RWPE2 (cell line): ENCODE results near the gene HIVEP2.
A peak's percentile ranks its signal among the peaks of the same experiment; 100 is the strongest.

ENCODE experiments used
- ATAC-seq: fragments of 200-7000 bp; cut with Tn5 transposase; 3 replicates; pipeline ENCODE4 v1.9.1; 2021; ENCODE audit warnings: low read depth
- DNase-seq: peaks from one replicate; pipeline ENCODE4 v3.0.0-alpha.2; 2020; ENCODE audit warnings: low spot score
- H3K27ac ChIP-seq: fragments of 450-650 bp; 2 replicates; pipeline ENCODE4 v1.5.1; 2017; ENCODE audit warnings: mild to moderate bottlenecking; ENCODE audit not compliant: poor library complexity, severe bottlenecking
- H3K27me3 ChIP-seq: fragments of 250-450 bp; sonication (Bioruptor Pico); 2 replicates; pipeline ENCODE4 v1.5.1; 2021; ENCODE audit warnings: mild to moderate bottlenecking, moderate library complexity; ENCODE audit not compliant: insufficient read depth, poor library complexity, severe bottlenecking
- H3K36me3 ChIP-seq: fragments of 250-450 bp; sonication (Bioruptor Pico); 2 replicates; pipeline ENCODE4 v1.5.1; 2020; ENCODE audit warnings: low read depth, mild to moderate bottlenecking, moderate library complexity
- H3K4me1 ChIP-seq: fragments of 250-450 bp; sonication (Bioruptor Pico); 2 replicates; pipeline ENCODE4 v1.5.1; 2021; ENCODE audit warnings: mild to moderate bottlenecking, moderate library complexity; ENCODE audit not compliant: insufficient read depth, poor library complexity, severe bottlenecking
- H3K4me3 ChIP-seq: fragments of 250-450 bp; sonication (Bioruptor Pico); 2 replicates; pipeline ENCODE4 v1.5.1; 2021; ENCODE audit warnings: mild to moderate bottlenecking, moderate library complexity; ENCODE audit not compliant: severe bottlenecking
- H3K9me3 ChIP-seq: fragments of 250-450 bp; sonication (Bioruptor Pico); 2 replicates; pipeline ENCODE4 v1.5.1; 2021; ENCODE audit warnings: mild to moderate bottlenecking, moderate library complexity; ENCODE audit not compliant: severe bottlenecking
- CTCF ChIP-seq: fragments of 450-650 bp; IDR thresholded peaks from one replicate; pipeline ENCODE4 v1.5.1; 2017; ENCODE audit warnings: mild to moderate bottlenecking, moderate library complexity; ENCODE audit not compliant: poor library complexity, severe bottlenecking

The HIVEP2 gene

DNA sequence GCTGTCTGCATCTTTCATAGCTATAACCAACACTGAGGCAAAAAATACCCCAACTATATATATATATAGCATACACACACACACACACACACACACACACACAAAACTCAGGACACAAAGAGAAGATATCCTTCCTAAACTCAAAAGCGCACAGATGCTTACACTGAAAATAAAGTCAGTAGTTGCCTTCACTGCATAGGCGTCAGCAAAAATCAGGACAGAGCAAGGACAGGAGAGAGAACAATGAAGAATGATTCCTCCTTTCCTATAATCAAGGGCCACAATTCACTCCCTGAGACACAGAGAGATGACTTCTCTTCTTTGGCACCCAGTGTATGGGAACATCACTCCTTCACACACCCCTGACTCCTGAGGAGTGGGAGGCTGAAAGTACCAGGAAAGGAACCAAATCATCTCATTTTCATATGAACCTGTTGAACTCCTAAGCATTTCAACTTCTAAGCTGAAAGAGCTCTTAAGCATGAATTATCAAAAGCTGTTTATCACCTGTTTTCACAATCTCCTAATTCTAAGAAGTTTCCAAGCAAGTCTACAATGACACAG is 141.4 kb downstream of the HIVEP2 start:
- Histone ChIP-seq H3K4me3 (no peak overlapping the region), H3K27me3 (no peaks in the 10 kb centered on the region), H3K9me3 (no peaks in the 10 kb centered on the region), H3K36me3 (peaks cover 4% of the 10 kb centered on the region; the same call in 1 of the 2 replicates), H3K27ac (no peak overlapping the region), H3K4me1 (peaks cover 20% of the 10 kb centered on the region)
- ATAC-seq (no peak), DNase-seq (no peak)
- TF ChIP-seq CTCF: no peak

DNA sequence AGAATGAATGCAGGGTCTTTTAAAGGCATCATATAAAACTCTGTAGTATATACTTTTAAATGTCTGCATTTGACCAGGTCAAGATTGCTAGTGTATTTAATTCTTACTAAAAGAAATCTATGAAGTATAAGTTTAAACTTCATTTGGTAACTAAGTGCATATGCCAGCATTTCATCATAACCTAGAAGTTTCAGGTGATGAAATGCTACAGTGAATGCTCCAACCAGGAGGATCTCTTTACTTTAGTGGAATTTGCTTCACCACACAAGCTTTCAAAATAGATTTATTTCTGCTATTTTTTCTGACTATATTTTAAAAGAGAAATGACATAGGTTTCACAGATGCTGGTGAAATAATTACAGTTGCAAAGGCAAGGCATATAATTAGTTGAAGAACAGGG is 141.9 kb downstream of the HIVEP2 start:
- ATAC-seq: no peak
- Histone ChIP-seq H3K4me3 (no peak overlapping the region), H3K27ac (peak overlapping the region; percentile 47), H3K9me3 (no peaks in the 10 kb centered on the region), H3K27me3 (no peaks in the 10 kb centered on the region), H3K4me1 (peaks cover 20% of the 10 kb centered on the region), H3K36me3 (peaks cover 4% of the 10 kb centered on the region; the same call in 1 of the 2 replicates)
- no peak for TF ChIP-seq CTCF
- DNase-seq: no peak

GRCh38 chr6:142802124-142802523 is 142.9 kb downstream of the HIVEP2 start:
- ATAC-seq: peak; percentile 100
- Histone ChIP-seq H3K27me3 (no peaks in the 10 kb centered on the region), H3K4me3 (no peak overlapping the region), H3K27ac (peak overlapping the region; percentile 47), H3K9me3 (no peaks in the 10 kb centered on the region), H3K36me3 (peaks cover 4% of the 10 kb centered on the region; the same call in 1 of the 2 replicates), H3K4me1 (peaks cover 20% of the 10 kb centered on the region)
- no peak for TF ChIP-seq CTCF
- peak; percentile 78 for DNase-seq

DNA sequence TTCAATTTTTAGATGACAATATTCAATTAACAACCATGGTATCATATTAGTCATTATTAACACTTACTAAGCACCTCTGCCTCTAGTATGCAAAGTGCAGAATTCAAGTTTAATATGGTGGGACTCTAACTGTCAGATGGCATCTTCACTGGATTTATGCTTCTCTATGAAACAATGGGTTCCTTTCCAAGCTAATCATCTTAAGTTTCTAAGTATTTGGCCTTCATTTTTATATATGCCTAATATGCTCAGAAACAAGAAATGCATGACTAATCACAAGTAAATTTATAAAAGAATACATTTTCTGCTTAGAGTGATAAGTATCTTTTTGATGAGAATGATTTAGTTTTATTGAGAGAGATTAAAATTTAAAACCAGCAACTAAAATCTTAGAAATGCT is 144.7 kb downstream of the HIVEP2 start:
- Histone ChIP-seq H3K4me1 (peaks cover 20% of the 10 kb centered on the region), H3K27me3 (no peaks in the 10 kb centered on the region), H3K9me3 (no peaks in the 10 kb centered on the region), H3K36me3 (peaks cover 4% of the 10 kb centered on the region; the same call in 1 of the 2 replicates), H3K4me3 (no peak overlapping the region), H3K27ac (no peak overlapping the region)
- no peak for TF ChIP-seq CTCF
- DNase-seq: no peak
- ATAC-seq: no peak

- peaks cover 19% of the 10 kb centered on the region for H3K4me1 ChIP-seq
- ATAC-seq: no peak
Measured at GRCh38 chr6:142799639-142800038, 145.3 kb downstream of the HIVEP2 start.

More at GRCh38 chr6:142799639-142800038, 145.3 kb downstream of the HIVEP2 start:
- Histone ChIP-seq H3K27ac (no peak overlapping the region), H3K27me3 (no peaks in the 10 kb centered on the region), H3K9me3 (no peaks in the 10 kb centered on the region), H3K4me3 (no peak overlapping the region), H3K36me3 (peaks cover 4% of the 10 kb centered on the region; the same call in 1 of the 2 replicates)
- TF ChIP-seq CTCF: no peak
- no peak for DNase-seq
